IPS DF 6.9 (cell line): ENCODE measurements around the gene WDR1.

Experiments used
- DNase-seq: peaks from one replicate; pipeline ENCODE4 v3.0.0-alpha.2; 2013; ENCODE audit warnings: low read depth, low spot score
- H3K27ac ChIP-seq: one replicate; pipeline ENCODE4 v1.5.1; 2013; ENCODE audit warnings: low read length, control low read depth
- H3K27me3 ChIP-seq: 2 replicates; pipeline ENCODE4 v1.6.1; 2013; ENCODE audit warnings: mild to moderate bottlenecking, low read length; ENCODE audit not compliant: control insufficient read depth, insufficient read depth
- H3K36me3 ChIP-seq: 2 replicates; pipeline ENCODE4 v1.6.1; 2013; ENCODE audit warnings: low read length; ENCODE audit not compliant: control insufficient read depth, insufficient read depth
- H3K4me1 ChIP-seq: 2 replicates; pipeline ENCODE4 v1.6.1; 2013; ENCODE audit warnings: low read length; ENCODE audit not compliant: control insufficient read depth, insufficient read depth
- H3K4me3 ChIP-seq: 2 replicates; pipeline ENCODE4 v1.5.1; 2013; ENCODE audit warnings: mild to moderate bottlenecking, low read length
- H3K9me3 ChIP-seq: 2 replicates; pipeline ENCODE4 v1.6.1; 2013; ENCODE audit warnings: low read length, inconsistent platforms; ENCODE audit not compliant: control insufficient read depth, insufficient read depth
- WGBS: extraction: QIAGEN DNeasy Blood & Tissue Kit; methylation state at CpG from one replicate; pipeline ENCODE4 v1.1.7; 2013; ENCODE audit warnings: mixed read lengths, missing lambda C conversion rate; ENCODE audit not compliant: insufficient read length, insufficient coverage; 5-methylcytosine and 5-hydroxymethylcytosine counted together

Gene WDR1

DNA sequence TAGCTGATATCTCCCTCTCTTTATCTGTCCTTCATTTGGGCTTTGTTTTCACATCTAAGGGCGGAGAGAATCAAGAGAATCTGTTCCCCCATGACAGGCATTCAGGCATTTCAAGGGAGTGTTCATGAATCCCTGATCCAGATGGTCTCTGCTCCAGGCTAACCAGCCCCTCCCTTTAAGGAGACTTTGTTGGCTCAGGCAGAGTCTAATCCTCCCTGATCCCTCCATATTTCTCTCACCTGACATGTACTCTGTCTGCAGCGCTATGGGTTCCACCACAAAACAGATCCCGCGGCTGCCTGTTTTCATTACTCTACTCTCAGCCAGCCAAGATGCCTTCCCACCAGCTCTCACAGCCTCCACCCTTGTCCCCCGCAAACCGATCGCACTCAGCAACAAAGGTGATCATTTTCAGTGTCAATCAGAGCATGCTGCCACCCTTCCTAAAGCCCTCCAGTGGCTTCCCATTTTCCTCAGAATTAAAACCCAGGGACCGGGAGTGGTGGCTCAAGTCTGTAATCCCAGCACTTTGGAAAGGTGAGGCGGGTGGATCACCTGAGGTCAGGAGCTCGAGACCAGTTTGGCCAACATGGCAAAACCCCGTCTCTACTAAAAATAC is 65.0 kb downstream of the WDR1 start:
- Histone ChIP-seq H3K4me3 (no peak overlapping the region), H3K27me3 (no peaks in the 10 kb centered on the region), H3K27ac (no peak overlapping the region), H3K4me1 (0 out of 2 replicates have a peak, but pooled peaks cover 3% of the 10 kb centered on the region), H3K9me3 (no peaks in the 10 kb centered on the region), H3K36me3 (no peaks in the 10 kb centered on the region)
- no CpG with 5 or more reads among the region's 11 CpGs for WGBS
- no peak for DNase-seq

DNA sequence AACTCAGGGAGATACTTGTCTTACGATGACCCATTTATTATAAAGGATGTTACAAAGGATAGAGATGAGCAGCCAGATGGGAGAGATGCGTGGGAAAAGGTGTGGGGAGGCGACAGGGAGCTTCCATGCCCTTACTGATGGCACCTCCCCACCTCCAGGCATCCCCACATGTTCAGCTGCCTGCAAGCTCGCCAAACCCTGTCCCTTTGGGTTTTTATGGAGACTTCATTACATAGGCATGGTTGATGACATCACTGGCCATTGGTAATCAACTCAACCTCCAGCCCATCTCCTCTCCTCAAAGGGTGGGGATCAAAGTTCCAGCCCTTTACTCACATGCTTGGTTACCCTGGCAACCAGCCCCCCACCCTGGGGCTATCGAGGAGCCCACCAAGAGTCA is 65.9 kb downstream of the WDR1 start:
- no peak for DNase-seq
- Histone ChIP-seq H3K4me3 (no peak overlapping the region), H3K27ac (no peak overlapping the region), H3K4me1 (0 out of 2 replicates have a peak, but pooled peaks cover 3% of the 10 kb centered on the region), H3K36me3 (no peaks in the 10 kb centered on the region), H3K9me3 (no peaks in the 10 kb centered on the region), H3K27me3 (no peaks in the 10 kb centered on the region)
- WGBS, result no CpG with 5 or more reads among the region's 5 CpGs

- no peaks in the 10 kb centered on the region for H3K9me3 ChIP-seq
- H3K36me3 ChIP-seq, result no peaks in the 10 kb centered on the region
- WGBS, result no CpG with 5 or more reads among the region's 3 CpGs
- no peak overlapping the region for H3K4me3 ChIP-seq
- no peak overlapping the region for H3K27ac ChIP-seq
- DNase-seq, result no peak
- H3K27me3 ChIP-seq, result no peaks in the 10 kb centered on the region
- H3K4me1 ChIP-seq, result 0 out of 2 replicates have a peak, but pooled peaks cover 3% of the 10 kb centered on the region
These were observed 66.3 kb downstream of the WDR1 start for GRCh38 chr4:10050261-10050661.

GRCh38 chr4:10048941-10049697 is 67.5 kb downstream of the WDR1 start:
- H3K36me3 ChIP-seq, result no peaks in the 10 kb centered on the region
- 0 out of 2 replicates have a peak, but pooled peaks cover 3% of the 10 kb centered on the region for H3K4me1 ChIP-seq
- H3K27me3 ChIP-seq, result no peaks in the 10 kb centered on the region
- no peak for DNase-seq
- no peak overlapping the region for H3K4me3 ChIP-seq
- H3K27ac ChIP-seq, result no peak overlapping the region
- no CpG with 5 or more reads among the region's 4 CpGs for WGBS
- no peaks in the 10 kb centered on the region for H3K9me3 ChIP-seq

DNA sequence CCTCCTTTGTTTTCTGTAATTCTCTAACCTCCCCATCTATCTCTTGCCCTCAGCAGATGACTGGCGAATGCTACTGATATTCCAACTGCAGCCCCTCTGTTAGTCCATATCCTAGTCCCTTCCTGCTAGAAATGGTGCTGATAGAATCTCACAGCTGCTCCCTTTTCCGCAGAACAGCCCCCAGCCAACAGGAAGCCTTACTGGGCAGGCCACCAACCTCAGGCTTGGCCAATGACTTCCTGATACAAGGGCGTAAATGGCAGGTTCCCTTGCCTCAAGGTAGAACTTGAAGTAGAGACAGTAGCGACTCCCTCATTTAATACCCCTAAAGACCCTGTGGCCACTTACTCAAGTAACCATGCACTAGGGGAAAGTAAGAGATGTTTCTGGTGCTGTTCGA is 68.6 kb downstream of the WDR1 start:
- Histone ChIP-seq H3K27ac (no peak overlapping the region), H3K4me1 (0 out of 2 replicates have a peak, but pooled peaks cover 3% of the 10 kb centered on the region), H3K27me3 (no peaks in the 10 kb centered on the region), H3K9me3 (no peaks in the 10 kb centered on the region), H3K36me3 (no peaks in the 10 kb centered on the region), H3K4me3 (no peak overlapping the region)
- no CpG with 5 or more reads among the region's 5 CpGs for WGBS
- DNase-seq, result no peak

- no peak overlapping the region for H3K27ac ChIP-seq
These were observed 70.1 kb downstream of the WDR1 start for GRCh38 chr4:10046471-10046870.

GRCh38 chr4:10045481-10045880 is 71.1 kb downstream of the WDR1 start:
- no CpG with 5 or more reads among the region's 1 CpG for WGBS
- no peaks in the 10 kb centered on the region for H3K36me3 ChIP-seq
- H3K27ac ChIP-seq, result no peak overlapping the region
- no peak overlapping the region for H3K4me3 ChIP-seq
- 0 out of 2 replicates have a peak, but pooled peaks cover 3% of the 10 kb centered on the region for H3K4me1 ChIP-seq
- no peaks in the 10 kb centered on the region for H3K9me3 ChIP-seq
- no peak for DNase-seq
- no peaks in the 10 kb centered on the region for H3K27me3 ChIP-seq

More at GRCh38 chr4:10046471-10046870, 70.1 kb downstream of the WDR1 start:
- Histone ChIP-seq H3K36me3 (no peaks in the 10 kb centered on the region), H3K9me3 (no peaks in the 10 kb centered on the region), H3K27me3 (no peaks in the 10 kb centered on the region), H3K4me3 (no peak overlapping the region), H3K4me1 (0 out of 2 replicates have a peak, but pooled peaks cover 3% of the 10 kb centered on the region)
- WGBS, result no CpG with 5 or more reads among the region's 3 CpGs
- DNase-seq, result no peak

- no peaks in the 10 kb centered on the region for H3K9me3 ChIP-seq
- no peaks in the 10 kb centered on the region for H3K4me1 ChIP-seq
- DNase-seq, result no peak
- H3K27me3 ChIP-seq, result no peaks in the 10 kb centered on the region
- no peaks in the 10 kb centered on the region for H3K36me3 ChIP-seq
- WGBS, result no CpG with 5 or more reads among the region's 6 CpGs
- no peak overlapping the region for H3K27ac ChIP-seq
- no peak overlapping the region for H3K4me3 ChIP-seq
These were observed 75.6 kb downstream of the WDR1 start for GRCh38 chr4:10041036-10041435.

DNA sequence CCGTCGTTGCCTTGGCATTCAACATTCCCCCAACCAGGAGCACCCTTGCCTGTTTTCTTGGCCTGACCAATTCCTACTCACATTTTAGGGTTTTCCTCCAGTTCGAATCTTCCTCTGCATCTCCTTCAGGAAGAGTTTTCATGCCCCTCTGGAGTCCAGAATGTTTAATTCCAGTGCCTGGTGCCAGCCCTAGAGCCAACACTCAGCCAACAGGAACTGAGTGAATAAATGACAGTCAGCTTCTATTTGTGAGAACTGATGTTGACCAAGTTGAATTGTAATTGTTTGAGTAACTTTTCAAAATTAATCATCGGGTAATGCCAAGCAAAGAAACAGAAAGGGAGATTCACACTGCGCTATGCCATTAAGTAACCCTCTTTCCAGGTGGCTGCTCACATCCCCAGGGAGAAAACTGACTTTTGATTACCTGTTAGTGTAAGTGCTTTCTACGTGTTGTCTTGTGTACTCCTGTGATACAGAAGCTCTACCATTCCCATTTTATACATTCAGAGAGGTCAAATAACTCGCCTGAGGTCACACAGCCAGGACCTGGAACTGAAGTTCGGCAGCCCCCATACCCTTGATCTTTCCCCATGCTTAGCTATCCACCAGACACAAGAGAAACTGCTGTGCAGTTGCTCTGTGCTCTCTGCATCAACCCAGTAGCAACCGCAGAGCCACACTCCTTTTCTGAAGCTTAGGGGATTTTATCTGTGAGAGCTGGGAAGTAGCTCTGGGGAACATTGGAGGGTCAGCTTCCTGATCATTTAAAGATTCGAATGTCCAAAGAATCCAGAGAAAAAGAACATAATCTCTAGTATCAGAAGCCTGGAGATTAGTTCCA is 76.3 kb downstream of the WDR1 start:
- no peaks in the 10 kb centered on the region for H3K36me3 ChIP-seq

DNA sequence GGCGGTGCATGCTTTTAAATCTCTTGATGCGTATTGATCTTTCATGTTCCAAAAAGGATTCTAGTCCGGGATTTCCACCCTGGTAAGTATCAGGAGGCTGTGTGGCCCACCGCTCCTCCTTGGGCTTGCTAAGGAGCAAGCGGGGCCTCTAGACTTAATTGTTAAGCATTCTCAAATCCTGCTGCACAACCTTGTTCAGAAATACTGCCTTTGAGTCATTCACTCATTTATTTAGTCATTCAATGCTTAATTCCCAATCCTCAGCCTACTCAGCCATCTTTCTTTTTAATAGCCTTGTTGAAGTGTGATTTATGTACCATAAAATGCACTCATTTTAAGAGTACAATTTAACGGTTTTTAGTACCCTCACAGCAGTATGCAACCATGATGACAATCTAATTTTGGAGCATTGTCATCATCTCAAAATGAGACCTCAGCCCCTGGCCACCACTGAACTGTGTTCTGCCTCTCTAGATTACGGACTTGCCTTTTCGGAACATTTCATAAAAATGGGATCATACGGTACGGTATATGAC is 79.7 kb downstream of the WDR1 start:
- Histone ChIP-seq H3K27ac (no peak overlapping the region), H3K4me3 (no peak overlapping the region), H3K27me3 (no peaks in the 10 kb centered on the region), H3K36me3 (no peaks in the 10 kb centered on the region), H3K9me3 (no peaks in the 10 kb centered on the region), H3K4me1 (no peaks in the 10 kb centered on the region)
- DNase-seq, result no peak
- WGBS, result no CpG with 5 or more reads among the region's 10 CpGs

More for the DNA sequence above, 76.3 kb downstream of the WDR1 start:
- Histone ChIP-seq H3K4me1 (no peaks in the 10 kb centered on the region), H3K27me3 (no peaks in the 10 kb centered on the region), H3K27ac (no peak overlapping the region), H3K4me3 (no peak overlapping the region), H3K9me3 (no peaks in the 10 kb centered on the region)
- no CpG with 5 or more reads among the region's 10 CpGs for WGBS
- DNase-seq, result no peak
